AG09309 (cell line): ENCODE results near the gene HPCA.

Experiments used
- DNase-seq: peaks from one replicate; pipeline ENCODE4 v3.0.0-alpha.2; 2010; ENCODE audit warnings: low read depth
- H3K4me3 ChIP-seq: 2 replicates; pipeline ENCODE4 v1.5.1; 2011; ENCODE audit warnings: mild to moderate bottlenecking, low read depth, low read length, moderate library complexity; ENCODE audit not compliant: control insufficient read depth
- CTCF ChIP-seq: IDR thresholded peaks from 2 replicates; pipeline ENCODE4 v1.5.1; 2011; ENCODE audit warnings: mild to moderate bottlenecking, low read depth, low read length, inconsistent platforms; ENCODE audit not compliant: insufficient read depth, control insufficient read depth; ENCODE audit errors: missing control alignments

Gene HPCA

GRCh38 chr1:32897082-32898049, 11.1 kb downstream of the HPCA start:
- no peak overlapping the region for H3K4me3 ChIP-seq
- TF ChIP-seq CTCF: no peak
- DNase-seq: no peak

GRCh38 chr1:32898056-32898455, 11.8 kb downstream of the HPCA start:
- no peak for DNase-seq
- H3K4me3 ChIP-seq: no peak overlapping the region
- TF ChIP-seq CTCF: no peak

- TF ChIP-seq CTCF: no peak
- DNase-seq: no peak
- no peak overlapping the region for H3K4me3 ChIP-seq
These were observed 12.7 kb downstream of the HPCA start for GRCh38 chr1:32898958-32899357.

- no peak for TF ChIP-seq CTCF
- no peak for DNase-seq
- no peak overlapping the region for H3K4me3 ChIP-seq
These were observed 13.4 kb downstream of the HPCA start for GRCh38 chr1:32899586-32900296.

GRCh38 chr1:32900371-32900955, 14.2 kb downstream of the HPCA start:
- H3K4me3 ChIP-seq: peak overlapping the region; percentile 67
- no peak for DNase-seq

More at GRCh38 chr1:32900371-32900955, 14.2 kb downstream of the HPCA start:
- TF ChIP-seq CTCF: no peak
